HepG2 (cell line): ENCODE measurements around the gene RPS8. TPM values are rescaled to one million over a fixed set of nuclear protein-coding genes. Genes with fewer than 3 reads are reported as not detected.

Experiments used
- BCLAF1 ChIP-seq: fragments of 450-650 bp; IDR thresholded peaks from 2 replicates; pipeline ENCODE4 v1.6.1; 2017; ENCODE audit warnings: mild to moderate bottlenecking
- ETV6 ChIP-seq: sonication (generic); formaldehyde crosslinking; conservative IDR thresholded peaks from 2 replicates; pipeline ENCODE4 v1.4.0; 2020; ENCODE audit warnings: missing genetic modification reagents
- FOSL2 ChIP-seq: sonication (generic); formaldehyde crosslinking; IDR thresholded peaks from 2 replicates; pipeline ENCODE4 v1.4.0; 2020; ENCODE audit warnings: missing genetic modification reagents
- MED13 ChIP-seq: sonication (generic); formaldehyde crosslinking; IDR thresholded peaks from 2 replicates; pipeline ENCODE4 v1.5.0; 2020; ENCODE audit warnings: missing genetic modification reagents
- SAFB2 ChIP-seq: sonication (generic); formaldehyde crosslinking; IDR thresholded peaks from 2 replicates; pipeline ENCODE4 v1.5.1; 2020; ENCODE audit warnings: missing genetic modification reagents, low read depth, mild to moderate bottlenecking, borderline replicate concordance
- SMC3 ChIP-seq: IDR thresholded peaks from 2 replicates; pipeline ENCODE4 v1.6.1; 2011; ENCODE audit warnings: low read length, improper control_type of control experiment
- STAT6 ChIP-seq: sonication (generic); formaldehyde crosslinking; IDR thresholded peaks from 2 replicates; pipeline ENCODE4 v1.4.0; 2020; ENCODE audit warnings: missing genetic modification reagents, mild to moderate bottlenecking, borderline replicate concordance
- THAP9 ChIP-seq: sonication (generic); formaldehyde crosslinking; IDR thresholded peaks from 2 replicates; pipeline ENCODE4; 2020; ENCODE audit warnings: missing genetic modification reagents, mild to moderate bottlenecking, borderline replicate concordance
- ZBTB25 ChIP-seq: IDR thresholded peaks from 2 replicates; pipeline ENCODE4 v1.6.1; 2018; ENCODE audit warnings: missing genetic modification reagents
- ZNF280B ChIP-seq: sonication (generic); formaldehyde crosslinking; IDR thresholded peaks from 2 replicates; pipeline ENCODE4 v1.5.0; 2020; ENCODE audit warnings: missing genetic modification reagents, mild to moderate bottlenecking, borderline replicate concordance
- ZNF362 ChIP-seq: sonication (generic); formaldehyde crosslinking; IDR thresholded peaks from 2 replicates; pipeline ENCODE4 v1.4.0; 2020; ENCODE audit warnings: missing genetic modification reagents, mild to moderate bottlenecking, borderline replicate concordance
- ZNF607 ChIP-seq: sonication (generic); formaldehyde crosslinking; IDR thresholded peaks from 2 replicates; pipeline ENCODE4 v1.5.1; 2020; ENCODE audit warnings: missing genetic modification reagents, mild to moderate bottlenecking, borderline replicate concordance
- ZNF878 ChIP-seq: sonication (generic); formaldehyde crosslinking; IDR thresholded peaks from 2 replicates; pipeline ENCODE4 v1.8.1; 2023; ENCODE audit warnings: mild to moderate bottlenecking, missing genetic modification reagents, moderate library complexity
- ZZZ3 ChIP-seq: sonication (generic); formaldehyde crosslinking; IDR thresholded peaks from 2 replicates; pipeline ENCODE4 v1.4.0; 2020; ENCODE audit warnings: missing genetic modification reagents, mild to moderate bottlenecking, borderline replicate concordance
- polyA plus RNA-seq, 8 experiments: library from polyadenylated mRNA; depleted of rRNA in 3 of 8; stranded (reverse) in 7 of 8; unstranded in 1 of 8; fragments of >200 nt; fragmentation: Illumina TruSeq in 4 of 8; extraction: Trizol in 4 of 8; gene quantifications; 2 replicates each; pipeline versions ENCODE4 v1.2.1 to v1.2.3, GENCODE V29; 2011 to 2016; ENCODE audit warnings: low read depth in 4 of 8, missing spikeins in 1 of 8, mixed read lengths in 1 of 8; ENCODE audit not compliant: insufficient read depth in 1 of 8
- total RNA-seq, 5 experiments: library from RNA; depleted of rRNA; stranded (reverse); fragments of >200 nt; fragmentation: Illumina TruSeq; extraction: Trizol; gene quantifications; 2 replicates each; pipeline ENCODE4 v1.2.3, GENCODE V29; 2016; ENCODE audit warnings: low read depth in 1 of 5

The RPS8 gene
- total and polyA plus RNA-seq, 2 of the 13 experiments (the other 11 are each of a cell fraction or from before 2014, with no cell fraction given): 2,628 to 2,822 TPM

GRCh38 chr1:44826375-44827196 is 51.2 kb downstream of the RPS8 start (continued):
- peak; percentile 14; the same call in 1 of the 2 replicates for TF ChIP-seq ZBTB25 (CRISPR knock-in tag)
- TF ChIP-seq ZNF607 (CRISPR knock-in tag): no peak
- no peak for TF ChIP-seq ETV6 (CRISPR knock-in tag)
- peak; percentile 35; the same call in 1 of the 2 replicates for TF ChIP-seq ZNF280B (CRISPR knock-in tag)
- TF ChIP-seq STAT6 (CRISPR knock-in tag): peak; percentile 43; the same call in 1 of the 2 replicates
- no peak for TF ChIP-seq ZNF878
- no peak for TF ChIP-seq SMC3
- TF ChIP-seq THAP9: peak; percentile 65; the same call in 1 of the 2 replicates
- TF ChIP-seq FOSL2 (CRISPR knock-in tag): peak; percentile 23; the same call in 1 of the 2 replicates
- TF ChIP-seq ZNF362 (CRISPR knock-in tag): peak; percentile 42; the same call in 1 of the 2 replicates
- TF ChIP-seq ZZZ3: no peak
- no peak for TF ChIP-seq BCLAF1
- 0 out of 2 replicates have a peak, but pooled peaks have one; percentile 82 for TF ChIP-seq SAFB2 (CRISPR knock-in tag)
- TF ChIP-seq MED13: no peak
